Mesodermal cell (in vitro differentiated cells): ENCODE measurements around the gene CREB3L4.

Experiments used
- H3K27ac ChIP-seq: 2 replicates; pipeline ENCODE4 v1.7.0; 2013; ENCODE audit warnings: mild to moderate bottlenecking, low read depth, low read length, moderate library complexity; ENCODE audit not compliant: severe bottlenecking
- H3K36me3 ChIP-seq: 2 replicates; pipeline ENCODE4 v1.7.1; 2013; ENCODE audit warnings: mild to moderate bottlenecking, low read length, moderate library complexity; ENCODE audit not compliant: control insufficient read depth, insufficient read depth
- H3K4me1 ChIP-seq: one replicate; pipeline ENCODE4 v1.7.1; 2013; ENCODE audit warnings: mild to moderate bottlenecking, low read length; ENCODE audit not compliant: insufficient read depth, control insufficient read depth, poor library complexity, severe bottlenecking
- H3K4me3 ChIP-seq: 2 replicates; pipeline ENCODE4 v1.7.0; 2013; ENCODE audit warnings: low read length, control low read depth, mild to moderate bottlenecking; ENCODE audit not compliant: insufficient read depth, poor library complexity, severe bottlenecking; ENCODE audit errors: extremely low read depth
- H3K9me3 ChIP-seq: 2 replicates; pipeline ENCODE4 v1.7.1; 2013; ENCODE audit warnings: mild to moderate bottlenecking, low read length, moderate library complexity; ENCODE audit not compliant: control insufficient read depth
- WGBS, 2 experiments: methylation state at CpG; one replicate each; pipeline ENCODE4 v1.1.5; 2013; ENCODE audit warnings: missing lambda C conversion rate in 2 of 2; ENCODE audit not compliant: insufficient coverage in 2 of 2; 5-methylcytosine and 5-hydroxymethylcytosine counted together

Gene CREB3L4

DNA sequence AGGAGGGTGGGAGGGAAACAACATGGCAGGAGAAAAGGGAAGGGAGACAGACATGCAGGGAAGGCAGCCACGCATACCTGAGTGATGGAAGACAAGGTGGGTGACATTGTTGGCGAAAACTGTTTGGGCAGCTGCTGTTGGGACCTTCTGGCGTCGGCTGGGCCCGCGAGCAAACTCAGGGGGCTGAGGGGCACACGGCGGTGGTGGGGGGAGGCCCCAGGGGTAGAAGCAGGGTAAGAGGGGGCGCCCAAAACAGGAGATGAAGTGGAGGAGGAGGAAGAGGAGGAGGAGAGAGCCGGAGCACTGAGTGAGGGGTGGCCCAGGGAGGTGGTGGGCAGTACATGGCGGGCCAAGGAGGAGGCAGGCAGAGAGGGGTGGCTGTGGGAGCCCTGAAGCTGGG, 16.5 kb upstream of the CREB3L4 start:
- Histone ChIP-seq H3K36me3 (peaks cover 73% of the 10 kb centered on the region), H3K27ac (no peak overlapping the region), H3K9me3 (no peaks in the 10 kb centered on the region), H3K4me1 (peaks cover under 1% of the 10 kb centered on the region), H3K4me3 (no peak overlapping the region)
- 87 to 96% methylated on average over 10 to 11 of the region's 11 CpGs for WGBS, 2 experiments

GRCh38 chr1:153951801-153952200, 15.9 kb upstream of the CREB3L4 start:
- no peak overlapping the region for H3K27ac ChIP-seq
- H3K9me3 ChIP-seq, result no peaks in the 10 kb centered on the region
- WGBS, 2 experiments, result 100% methylated on average over 1 of the region's 2 CpGs
- peaks cover 73% of the 10 kb centered on the region for H3K36me3 ChIP-seq
- H3K4me1 ChIP-seq, result peaks cover 6% of the 10 kb centered on the region
- no peak overlapping the region for H3K4me3 ChIP-seq

DNA sequence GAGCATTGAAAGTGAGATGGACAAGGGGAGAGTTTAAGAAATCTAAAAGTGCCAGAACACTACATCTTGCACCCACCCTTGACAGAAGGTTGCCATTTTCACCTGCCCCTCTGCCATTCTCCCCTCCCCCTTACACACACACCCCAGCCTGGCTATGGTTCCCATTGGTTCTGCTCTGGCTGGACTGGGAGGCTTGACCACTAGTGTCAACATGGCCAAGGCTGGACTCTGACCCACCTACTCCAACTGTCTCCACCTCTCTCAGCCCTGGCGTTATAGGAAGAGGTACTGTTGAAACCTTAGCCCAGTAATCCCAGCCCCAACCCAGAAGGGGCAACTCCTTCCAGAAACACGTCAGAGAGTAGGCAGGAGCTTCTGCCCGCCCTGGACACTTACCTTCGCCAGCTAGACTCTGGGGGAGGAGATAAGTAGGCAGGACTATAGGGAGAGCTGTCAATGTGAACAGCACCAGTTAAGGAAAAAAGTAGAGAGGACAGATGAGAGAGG, 13.8 kb upstream of the CREB3L4 start:
- Histone ChIP-seq H3K9me3 (no peaks in the 10 kb centered on the region), H3K4me3 (no peak overlapping the region), H3K36me3 (peaks cover 59% of the 10 kb centered on the region), H3K4me1 (peaks cover 9% of the 10 kb centered on the region), H3K27ac (no peak overlapping the region)
- WGBS, 2 experiments, result 94 to 100% methylated on average over 2 to 4 of the region's 4 CpGs

DNA sequence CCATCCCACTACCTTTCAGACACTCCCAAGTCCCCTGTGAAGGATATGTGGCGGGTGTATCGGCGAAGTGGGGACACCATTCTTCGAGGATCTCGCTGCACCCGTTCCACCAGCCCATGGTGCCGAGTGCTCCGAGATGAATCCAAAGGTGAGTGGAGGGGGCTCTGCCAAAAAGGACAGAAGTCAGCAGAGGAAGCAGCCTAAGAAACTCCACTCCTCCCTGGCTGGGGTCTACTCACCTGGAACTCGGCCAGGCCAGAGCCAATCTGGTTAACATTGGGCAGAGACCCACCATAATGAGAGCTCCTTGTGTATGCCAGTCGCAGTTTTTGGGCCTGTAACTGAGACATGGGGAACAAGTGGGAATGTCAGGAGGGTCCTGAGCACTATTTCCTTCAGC, 12.9 kb upstream of the CREB3L4 start:
- no peaks in the 10 kb centered on the region for H3K9me3 ChIP-seq
- peaks cover 58% of the 10 kb centered on the region for H3K36me3 ChIP-seq
- H3K27ac ChIP-seq, result no peak overlapping the region
- 97 to 100% methylated on average over 9 to 10 of the region's 10 CpGs for WGBS, 2 experiments
- no peak overlapping the region for H3K4me3 ChIP-seq
- H3K4me1 ChIP-seq, result peaks cover 9% of the 10 kb centered on the region

DNA sequence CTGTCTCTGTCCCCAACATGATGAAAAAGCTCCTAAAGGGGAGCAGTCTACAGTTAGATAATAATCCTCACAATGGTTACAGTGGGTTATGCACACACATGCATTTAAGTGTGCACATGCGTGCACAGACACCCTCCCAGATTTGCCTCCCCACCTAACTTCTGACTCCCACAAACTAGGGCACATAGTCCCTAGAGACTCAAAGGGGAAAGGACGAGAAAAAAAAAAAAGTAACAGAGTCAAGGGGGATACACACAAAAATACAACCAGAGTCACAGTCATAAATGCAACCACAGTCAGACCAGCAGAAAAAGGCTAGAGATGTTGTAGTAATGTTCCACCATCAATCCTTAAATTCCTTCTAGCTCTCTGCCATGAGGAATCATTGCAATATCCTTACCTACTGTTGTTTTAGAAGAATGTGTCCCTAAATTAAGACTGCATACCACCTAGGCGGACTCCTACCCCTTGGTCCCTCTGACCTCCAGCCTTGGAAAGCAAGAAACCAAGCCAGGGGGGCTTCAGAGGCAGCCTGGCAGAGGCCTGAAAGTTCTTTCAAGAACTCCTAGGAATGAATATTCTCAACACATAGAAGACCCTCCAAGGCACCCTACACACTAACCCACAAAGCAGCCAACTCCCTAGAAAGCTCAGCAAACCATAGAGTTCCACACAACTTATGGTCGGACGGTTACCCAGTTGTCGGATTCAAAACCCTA, 10.5 kb upstream of the CREB3L4 start:
- Histone ChIP-seq H3K27ac (no peak overlapping the region), H3K9me3 (no peaks in the 10 kb centered on the region), H3K36me3 (peaks cover 56% of the 10 kb centered on the region), H3K4me1 (peaks cover 16% of the 10 kb centered on the region), H3K4me3 (peak overlapping the region; percentile 94)
- WGBS, 2 experiments, result 52 to 80% methylated on average over 1 to 2 of the region's 6 CpGs

- Histone ChIP-seq H3K9me3 (no peaks in the 10 kb centered on the region), H3K36me3 (peaks cover 50% of the 10 kb centered on the region), H3K4me3 (peak overlapping the region; percentile 94), H3K27ac (peak overlapping the region; percentile 74), H3K4me1 (peaks cover 16% of the 10 kb centered on the region)
- 0% methylated on average over 9 to 10 of the region's 13 CpGs for WGBS, 2 experiments
Measured at GRCh38 chr1:153957744-153958110, 10.0 kb upstream of the CREB3L4 start.

DNA sequence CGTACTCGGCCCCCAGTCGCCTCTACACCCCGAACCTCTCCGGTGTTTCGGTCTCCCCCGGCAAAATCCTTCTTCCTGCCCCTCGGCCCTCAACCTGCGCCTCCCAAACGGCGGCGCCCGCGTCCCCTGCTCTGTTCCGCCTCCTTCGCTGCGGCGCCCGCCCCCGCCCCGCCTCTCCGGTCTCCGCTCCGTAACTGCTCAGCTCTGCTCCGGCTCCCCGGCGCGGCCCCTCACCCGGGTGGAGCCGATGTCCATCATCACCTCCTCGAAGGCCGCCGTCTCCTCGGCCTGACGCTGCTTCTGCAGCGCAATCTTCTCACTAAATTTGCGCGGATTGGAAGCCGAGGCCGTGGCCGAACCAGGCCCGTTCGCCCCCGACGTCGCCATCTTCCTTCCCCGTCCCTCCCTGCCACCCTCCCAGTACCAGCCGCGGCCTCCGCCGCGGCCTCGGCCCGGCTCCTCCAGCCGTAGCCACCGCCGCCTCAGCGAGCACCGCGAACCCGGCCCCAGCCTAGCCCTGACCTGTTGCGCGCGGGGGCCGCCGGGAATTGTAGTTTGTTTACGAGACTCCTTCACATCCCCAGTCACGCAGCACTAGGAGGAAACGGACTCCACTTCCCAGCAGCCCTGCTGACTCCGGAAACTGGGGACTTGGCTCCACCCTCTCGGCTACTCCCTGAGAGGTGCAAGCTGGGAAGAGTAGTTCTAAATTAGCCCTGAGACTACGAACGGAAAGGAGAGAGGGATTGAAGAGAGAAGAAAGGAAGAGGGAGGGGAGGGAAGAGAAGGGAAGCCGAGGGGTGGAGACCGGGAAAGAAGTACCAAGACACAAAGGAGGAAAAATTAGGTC, 9.4 kb upstream of the CREB3L4 start, which contains the start of gene CRTC2:
Gene CRTC2, minus strand, starts transcription at position 502 of the 850 bp plus-strand sequence. Its CDS starts 115 bp downstream, at position 387.
- Histone ChIP-seq H3K36me3 (peaks cover 47% of the 10 kb centered on the region), H3K27ac (peak within 1 kb of the TSS; percentile 74), H3K4me3 (peak within 1 kb of the TSS; percentile 94), H3K9me3 (no peaks in the 10 kb centered on the region), H3K4me1 (peaks cover 16% of the 10 kb centered on the region)
- 0% methylated on average over 57 to 63 of the region's 75 CpGs for WGBS, 2 experiments

GRCh38 chr1:153958961-153959260, 8.8 kb upstream of the CREB3L4 start:
- Histone ChIP-seq H3K36me3 (peaks cover 41% of the 10 kb centered on the region), H3K4me1 (peaks cover 16% of the 10 kb centered on the region), H3K9me3 (no peaks in the 10 kb centered on the region), H3K4me3 (peak overlapping the region; percentile 94), H3K27ac (peak overlapping the region; percentile 25)
- WGBS, 2 experiments, result 56 to 66% methylated on average over 3 of the region's 4 CpGs

DNA sequence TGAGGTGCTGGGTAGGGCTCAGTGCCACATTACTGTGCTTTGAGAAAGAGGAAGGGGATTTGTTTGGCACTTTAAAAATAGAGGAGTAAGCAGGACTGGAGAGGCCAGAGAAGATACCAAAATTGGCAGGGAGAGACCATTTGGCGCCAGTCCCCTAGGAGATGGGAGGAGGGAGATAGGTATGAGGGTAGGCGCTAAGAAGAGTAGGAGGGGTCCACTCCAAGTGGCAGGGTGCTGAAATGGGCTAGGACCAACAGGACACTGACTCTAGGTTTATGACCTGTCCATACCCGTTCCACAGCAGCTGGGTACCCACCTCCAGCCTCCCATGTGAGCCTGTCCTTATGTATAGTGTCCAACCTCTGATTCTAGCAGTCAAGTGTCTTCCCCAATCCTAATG, 8.2 kb upstream of the CREB3L4 start:
- Histone ChIP-seq H3K4me1 (peaks cover 16% of the 10 kb centered on the region), H3K9me3 (no peaks in the 10 kb centered on the region), H3K4me3 (no peak overlapping the region), H3K27ac (peak overlapping the region; percentile 2), H3K36me3 (peaks cover 36% of the 10 kb centered on the region)
- WGBS, 2 experiments, result 79 to 100% methylated on average over 1 to 3 of the region's 3 CpGs

DNA sequence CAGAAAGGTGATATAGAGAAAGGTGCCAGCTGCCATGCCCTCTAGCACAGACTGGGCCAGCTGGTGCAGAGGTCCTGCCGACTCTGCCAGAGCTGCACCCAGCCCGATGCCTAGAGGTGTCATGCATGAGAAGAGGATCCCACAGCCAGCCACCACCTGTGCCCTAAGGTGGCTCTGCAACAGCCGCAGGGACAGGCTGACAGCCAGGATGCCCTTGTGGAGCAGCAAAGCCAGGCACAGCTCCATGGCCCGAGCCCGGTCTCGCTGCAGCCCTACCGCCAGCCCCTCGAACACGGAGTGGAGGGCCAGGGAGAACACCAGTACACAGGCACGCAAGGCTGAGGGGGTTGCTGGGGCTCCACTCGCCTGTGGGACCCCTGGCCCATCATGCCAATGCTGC, 7.5 kb upstream of the CREB3L4 start:
- whole genome bisulfite sequencing, 2 experiments, result 96 to 97% methylated on average over 9 to 11 of the region's 11 CpGs
- Histone ChIP-seq H3K27ac (no peak overlapping the region), H3K9me3 (no peaks in the 10 kb centered on the region), H3K4me3 (no peak overlapping the region), H3K4me1 (peaks cover 16% of the 10 kb centered on the region), H3K36me3 (peaks cover 29% of the 10 kb centered on the region)
